HG03064 (cell line): ENCODE results near the gene POLR2E.

ENCODE experiments used
- ATAC-seq: cut with Tn5 transposase; IDR thresholded peaks from one replicate; pipeline ENCODE4 v1.9.1; 2021; ENCODE audit warnings: low read depth; ENCODE audit not compliant: unreplicated experiment

Gene POLR2E

DNA sequence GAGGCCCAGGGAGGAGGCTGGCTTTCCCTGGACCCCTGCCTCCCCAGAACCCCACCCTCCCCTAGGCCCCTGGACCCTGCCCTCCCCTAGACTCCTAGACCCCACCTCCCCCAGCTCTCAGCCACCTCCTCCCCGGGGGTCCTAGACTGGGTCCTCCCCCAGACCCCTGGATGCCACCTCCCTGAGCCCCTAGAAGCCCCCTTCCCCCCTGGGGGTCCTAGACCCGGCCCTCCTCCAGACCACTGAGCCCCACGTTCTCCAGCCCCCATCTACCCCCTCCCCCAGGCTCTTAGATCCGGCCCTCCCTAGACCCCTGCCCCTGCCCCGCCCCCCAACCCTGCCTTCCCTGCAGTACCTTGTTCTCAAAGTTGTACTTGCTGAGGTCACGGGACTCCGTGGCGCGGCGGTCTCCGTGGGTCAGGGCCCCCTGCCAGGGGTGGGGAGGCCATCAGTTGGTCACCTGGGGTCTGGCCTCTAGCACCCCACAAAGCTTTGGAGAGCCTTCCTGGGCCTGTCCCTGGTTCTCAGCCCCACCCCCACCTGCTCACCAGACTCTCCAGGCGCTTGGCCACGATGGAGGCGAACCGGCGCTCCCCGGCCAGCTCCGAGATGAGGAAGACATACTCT, 16.6 kb upstream of the POLR2E start:
- no peak for ATAC-seq

DNA sequence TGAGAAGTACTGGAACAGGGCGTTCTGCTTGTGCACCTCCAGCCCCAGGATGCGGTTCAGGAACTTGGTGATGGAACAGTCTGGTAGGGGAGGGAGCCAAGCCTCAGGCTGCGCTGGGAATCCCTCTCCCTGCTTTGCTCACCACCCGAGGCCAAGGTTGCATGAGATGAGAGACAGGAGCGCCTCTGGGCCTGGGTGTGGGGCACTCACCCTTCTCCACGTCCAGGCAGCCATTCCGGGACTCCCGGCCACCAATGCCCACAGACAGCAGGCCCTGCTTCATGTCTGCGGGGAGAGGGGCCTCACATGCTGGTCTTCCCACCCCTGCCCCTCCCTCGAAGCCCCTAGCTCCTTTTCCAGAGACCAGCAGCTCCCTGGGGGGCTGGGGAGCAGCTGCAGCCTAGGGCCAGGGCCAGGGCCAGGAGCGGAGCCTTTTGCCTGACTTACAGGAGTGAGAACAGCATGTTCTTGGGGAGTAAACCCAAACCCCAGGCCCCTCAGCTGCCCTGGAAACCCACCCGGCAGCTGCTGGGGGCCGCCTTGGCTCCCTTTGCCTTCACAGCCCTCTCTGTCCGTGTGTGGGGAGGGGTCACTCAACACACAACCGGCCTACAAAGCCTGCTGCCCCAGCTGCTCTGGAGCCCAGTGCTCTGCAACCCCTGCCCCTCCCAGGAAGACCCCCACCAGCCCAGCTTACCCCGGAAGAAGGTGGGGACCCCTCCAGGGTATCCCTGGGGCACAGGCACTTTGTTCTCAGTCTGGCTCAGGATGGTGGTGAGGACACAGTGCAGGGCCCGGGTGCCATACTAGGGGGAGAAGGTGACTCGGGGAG, 15.8 kb upstream of the POLR2E start:
- ATAC-seq, result no peak

DNA sequence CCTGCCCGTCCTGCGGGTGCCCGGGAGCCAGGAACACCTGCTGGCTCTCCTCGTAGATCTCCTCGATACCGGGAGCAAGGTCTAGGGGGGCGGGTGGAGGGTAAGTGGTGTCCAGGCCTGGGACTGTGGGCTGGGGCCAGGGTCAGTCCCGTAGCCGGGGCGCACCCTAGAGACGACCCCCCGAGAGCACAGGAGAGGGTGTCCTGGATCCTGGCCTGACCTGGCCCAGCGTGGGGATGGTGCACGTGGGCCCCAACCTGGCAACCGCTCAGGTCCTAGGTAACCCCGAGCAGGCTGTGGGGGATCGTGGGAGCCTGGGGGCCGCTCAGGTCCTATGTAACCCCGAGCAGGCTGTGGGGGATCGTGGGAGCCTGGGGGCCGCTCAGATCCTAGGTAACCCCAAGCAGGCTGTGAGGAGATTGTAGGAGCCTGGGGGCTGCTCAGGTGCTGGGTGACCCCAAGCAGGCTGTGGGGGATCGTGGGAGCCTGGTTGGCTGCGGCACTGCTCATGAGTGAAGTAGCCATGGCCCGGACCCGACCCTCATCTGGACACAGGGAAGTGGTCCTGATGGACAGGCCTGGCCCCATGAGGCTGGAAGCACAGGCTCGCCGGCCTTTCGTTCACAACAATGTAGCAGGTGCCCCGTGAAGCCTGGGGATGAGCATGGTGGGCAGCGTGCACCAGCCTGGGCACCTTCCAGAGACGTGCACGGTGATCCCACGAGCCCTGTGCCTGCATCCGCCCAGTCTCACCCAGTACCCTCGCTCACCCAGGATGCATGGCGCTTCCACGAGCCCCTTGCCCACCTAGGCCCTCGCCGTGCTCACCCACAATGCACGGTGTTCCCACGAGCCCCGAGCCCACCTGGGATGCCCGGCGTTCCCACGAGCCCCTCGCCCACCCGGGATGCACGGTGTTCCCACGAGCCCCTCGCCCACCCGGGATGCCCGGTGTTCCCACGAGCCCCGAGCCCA, 14.8 kb upstream of the POLR2E start:
- ATAC-seq, result no peak

DNA sequence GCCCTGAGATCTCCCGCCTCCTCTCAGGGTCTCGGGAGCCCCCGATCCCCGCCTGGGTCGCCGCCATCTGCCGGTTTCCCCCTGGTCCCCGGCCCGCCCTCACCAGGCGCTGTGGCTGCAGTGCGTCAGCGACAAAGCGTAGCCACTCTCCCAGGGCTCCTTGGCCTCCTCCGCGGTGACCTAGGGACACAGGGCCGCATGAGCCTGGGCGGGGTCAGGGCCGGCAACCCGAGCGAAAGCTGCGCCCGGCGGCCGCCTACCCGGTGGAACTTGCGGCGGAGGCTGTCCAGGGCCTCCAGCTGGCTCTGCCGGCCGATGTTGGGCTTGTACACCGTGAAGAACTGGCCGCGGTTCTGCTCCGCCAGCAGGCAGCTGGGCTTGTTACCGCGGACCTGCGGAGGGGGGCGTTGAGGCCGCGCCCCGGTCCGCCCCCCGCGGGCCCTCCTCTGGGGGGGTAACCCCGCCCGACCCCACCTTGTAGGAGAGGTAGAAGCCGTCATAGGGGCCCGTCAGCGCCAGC, 13.9 kb upstream of the POLR2E start:
- ATAC-seq, result no peak

DNA sequence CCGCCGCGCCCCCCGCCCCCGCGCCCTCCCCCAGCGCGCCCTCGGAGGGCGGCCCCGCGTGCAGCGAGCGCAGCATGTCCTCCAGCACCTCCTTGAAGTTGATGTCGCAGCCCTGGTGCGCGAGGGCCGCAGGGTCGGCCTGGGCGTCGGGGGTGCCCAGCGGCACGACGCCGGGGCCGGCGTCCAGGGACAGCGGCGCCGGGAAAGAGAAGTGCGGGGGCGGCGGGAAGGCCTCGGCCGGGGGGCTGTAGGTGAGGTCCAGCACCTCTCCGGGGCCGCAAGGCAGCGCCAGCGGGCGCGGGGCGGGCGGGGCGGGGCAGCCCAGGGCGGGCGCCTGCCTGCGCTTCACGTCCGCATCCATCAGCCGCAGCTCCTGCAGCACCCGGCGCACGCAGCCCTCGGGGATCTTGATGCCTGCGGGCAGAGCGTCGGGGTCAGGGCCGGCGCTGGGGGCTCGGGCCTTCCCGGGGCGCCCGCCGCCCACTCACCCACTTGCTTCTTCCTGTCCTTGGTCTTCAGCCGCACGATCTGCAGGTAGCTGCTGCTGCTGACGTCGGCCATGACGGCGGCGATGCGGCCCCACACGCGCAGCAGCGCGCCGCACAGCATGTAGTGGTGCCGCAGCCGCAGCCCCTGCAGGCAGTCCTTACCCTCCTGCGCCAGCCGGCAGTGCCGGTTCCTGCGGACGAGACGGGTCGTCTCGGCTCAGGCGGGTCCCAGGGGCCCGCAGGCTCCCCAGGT, 13.3 kb upstream of the POLR2E start:
- ATAC-seq, result no peak

DNA sequence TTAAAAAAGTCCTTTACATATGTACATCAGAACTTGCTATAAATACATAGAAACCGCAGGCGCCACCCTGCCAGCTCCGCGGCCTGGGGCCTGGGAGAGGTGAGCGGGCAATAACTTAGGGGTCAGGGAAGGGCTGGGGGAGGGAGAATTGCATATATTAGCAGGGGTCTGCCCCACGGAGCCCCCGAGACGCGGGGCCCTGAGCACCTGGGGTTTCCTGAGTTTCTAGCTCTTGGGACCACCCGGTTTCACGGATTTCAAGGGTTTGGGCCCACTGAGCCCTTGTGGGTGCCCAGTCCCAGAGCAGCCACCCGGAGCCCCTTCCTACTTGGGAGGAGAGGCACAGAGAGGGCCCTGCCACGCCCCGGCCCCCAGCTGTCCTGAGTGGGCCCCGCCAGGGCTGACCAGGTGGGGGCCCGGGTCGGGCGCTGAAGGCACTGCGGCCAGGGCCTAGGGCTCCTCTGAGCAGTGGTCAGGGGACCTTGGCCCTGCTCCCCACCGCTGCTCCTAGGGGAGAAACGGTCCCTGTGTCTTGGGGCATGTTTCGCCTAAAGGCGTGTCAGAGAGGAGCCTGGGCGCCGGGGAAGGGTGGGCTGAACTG, 12.6 kb upstream of the POLR2E start:
- ATAC-seq, result no peak

DNA sequence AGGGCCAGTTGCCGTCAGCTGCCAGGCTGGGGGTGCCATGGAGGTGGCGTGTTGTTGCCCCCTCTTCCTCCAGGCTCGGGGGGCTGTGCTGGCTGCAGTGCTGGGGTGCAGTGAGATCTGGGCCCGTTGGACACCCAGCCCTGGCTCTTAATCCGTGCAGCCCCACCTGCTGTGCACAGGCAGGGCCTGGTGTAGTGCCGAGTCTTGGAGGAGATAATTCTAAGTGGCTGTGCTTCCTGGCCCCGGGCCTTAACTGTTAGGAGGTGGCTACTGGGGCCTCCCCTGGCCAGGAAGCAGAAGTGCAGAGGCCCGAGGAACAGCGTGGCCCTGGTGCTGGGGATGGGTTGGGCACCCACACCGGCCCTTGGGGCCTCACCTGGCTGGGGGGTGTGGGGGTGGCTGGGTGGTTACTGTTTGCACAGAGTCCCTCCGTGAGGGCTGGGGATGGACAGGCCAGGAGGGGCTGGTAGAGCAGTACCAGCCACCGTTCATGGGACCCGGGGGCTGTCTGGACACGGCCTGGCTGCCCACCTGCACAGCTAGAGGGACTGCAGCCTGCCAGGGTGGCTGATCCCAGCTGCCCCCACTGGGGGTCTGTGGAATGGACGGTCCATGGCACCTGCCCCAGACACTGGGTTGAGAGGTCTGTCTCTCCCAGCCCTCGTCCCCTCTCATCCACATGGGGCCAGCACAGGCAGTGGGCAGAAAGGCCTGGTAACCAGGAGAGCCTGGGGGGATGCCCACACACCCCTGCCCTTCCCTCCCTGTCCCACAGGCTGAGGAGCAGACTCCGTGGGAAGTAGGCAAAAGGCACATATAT, 11.9 kb upstream of the POLR2E start:
- ATAC-seq, result no peak

DNA sequence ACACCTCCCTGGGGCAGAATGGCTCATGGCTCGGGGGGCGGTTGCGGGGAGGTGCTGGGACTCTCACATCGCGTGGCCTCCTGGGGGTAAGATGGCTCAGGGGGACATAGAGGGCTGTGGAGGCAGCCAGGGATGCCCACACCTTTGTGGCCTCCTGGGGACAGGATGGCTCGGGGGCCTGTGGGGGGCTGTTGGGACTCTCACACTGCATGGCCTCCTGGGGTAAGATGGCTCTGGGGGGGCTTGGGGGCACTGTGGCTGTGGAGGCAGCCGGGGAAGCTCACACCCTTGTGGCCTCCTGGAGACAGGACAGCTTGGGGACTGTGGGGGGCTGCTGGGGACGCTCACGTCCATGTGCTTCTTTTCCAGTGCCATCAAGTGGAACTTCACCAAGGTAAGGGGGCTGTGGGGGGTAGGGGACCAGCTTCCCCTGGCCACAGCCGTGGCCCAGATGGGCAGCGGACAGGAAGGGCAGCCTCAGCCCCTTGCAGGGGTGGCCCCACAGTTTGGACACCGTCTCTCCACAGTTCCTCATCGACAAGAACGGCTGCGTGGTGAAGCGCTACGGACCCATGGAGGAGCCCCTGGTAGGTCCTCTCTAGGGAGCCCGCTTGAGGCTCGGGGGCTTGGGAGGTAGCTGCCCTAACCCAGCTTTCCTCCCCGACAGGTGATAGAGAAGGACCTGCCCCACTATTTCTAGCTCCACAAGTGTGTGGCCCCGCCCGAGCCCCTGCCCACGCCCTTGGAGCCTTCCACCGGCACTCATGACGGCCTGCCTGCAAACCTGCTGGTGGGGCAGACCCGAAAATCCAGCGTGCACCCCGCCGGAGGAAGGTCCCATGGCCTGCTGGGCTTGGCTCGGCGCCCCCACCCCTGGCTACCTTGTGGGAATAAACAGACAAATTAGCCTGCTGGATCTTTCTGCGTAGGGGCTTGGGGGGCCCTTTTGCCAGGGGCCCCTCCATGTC, 11.0 kb upstream of the POLR2E start:
- ATAC-seq, result no peak

DNA sequence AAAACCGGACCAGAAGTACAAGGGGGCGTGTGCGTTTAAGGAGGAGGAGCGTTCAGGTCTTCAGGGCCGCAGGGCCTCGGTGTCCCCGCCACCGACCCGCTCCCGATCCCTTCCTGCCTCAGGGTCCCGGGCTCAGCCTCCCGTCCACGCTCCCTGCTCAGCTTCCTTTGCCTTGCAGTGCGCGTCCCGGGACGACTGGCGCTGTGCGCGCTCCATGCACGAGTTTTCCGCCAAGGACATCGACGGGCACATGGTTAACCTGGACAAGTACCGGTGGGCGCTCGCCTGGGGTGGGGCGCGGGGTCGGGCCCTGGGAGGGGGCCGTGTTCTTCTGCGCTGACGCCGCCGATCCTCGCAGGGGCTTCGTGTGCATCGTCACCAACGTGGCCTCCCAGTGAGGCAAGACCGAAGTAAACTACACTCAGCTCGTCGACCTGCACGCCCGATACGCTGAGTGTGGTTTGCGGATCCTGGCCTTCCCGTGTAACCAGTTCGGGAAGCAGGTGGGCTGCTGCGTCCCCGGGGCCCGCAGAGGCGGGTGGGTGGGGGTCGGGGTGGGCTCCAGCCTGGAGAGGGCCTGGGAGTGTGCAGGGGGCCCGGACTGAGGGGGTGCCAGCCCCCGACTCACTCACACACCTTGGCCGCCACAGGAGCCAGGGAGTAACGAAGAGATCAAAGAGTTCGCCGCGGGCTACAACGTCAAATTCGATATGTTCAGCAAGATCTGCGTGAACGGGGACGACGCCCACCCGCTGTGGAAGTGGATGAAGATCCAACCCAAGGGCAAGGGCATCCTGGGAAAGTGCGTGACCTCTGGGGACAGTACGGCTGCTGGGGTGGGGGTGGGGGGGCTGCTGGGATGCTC, 10.1 kb upstream of the POLR2E start:
- no peak for ATAC-seq

DNA sequence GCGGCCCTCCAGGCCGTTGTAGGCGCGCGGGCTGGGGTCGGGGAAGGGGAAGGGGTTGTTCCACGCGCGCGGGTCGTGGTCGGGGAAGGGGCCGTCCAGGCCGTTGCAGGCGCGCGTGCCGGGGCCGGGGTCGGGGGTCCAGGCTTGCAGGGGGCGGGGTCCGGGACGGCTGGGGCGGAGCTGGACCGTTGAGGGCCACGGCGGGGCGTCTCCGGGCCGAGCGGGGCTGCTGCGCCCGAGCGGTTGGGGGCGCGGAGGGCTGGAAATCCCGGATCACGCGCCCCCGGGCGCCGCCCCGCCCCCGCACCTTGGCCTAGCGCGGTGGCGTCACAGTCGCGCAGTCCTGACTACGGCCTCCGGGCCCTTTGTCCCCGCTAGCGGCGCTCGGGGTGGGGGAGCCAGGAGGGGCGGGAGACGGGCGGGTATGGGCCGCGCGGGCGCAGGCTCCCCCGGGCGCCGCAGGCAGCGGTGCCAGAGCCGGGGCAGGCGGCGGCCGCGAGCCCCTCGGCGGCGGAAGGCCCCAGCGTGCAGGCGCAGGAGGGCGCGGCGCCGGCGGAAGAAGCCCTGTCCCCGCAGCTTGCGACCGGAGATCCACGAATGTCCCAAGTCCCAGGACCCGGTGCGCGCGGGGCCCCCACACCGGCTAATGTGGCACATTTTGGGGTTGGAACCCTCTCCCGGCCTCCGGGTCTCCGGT, 9.3 kb upstream of the POLR2E start:
- peak; percentile 37 for ATAC-seq

DNA sequence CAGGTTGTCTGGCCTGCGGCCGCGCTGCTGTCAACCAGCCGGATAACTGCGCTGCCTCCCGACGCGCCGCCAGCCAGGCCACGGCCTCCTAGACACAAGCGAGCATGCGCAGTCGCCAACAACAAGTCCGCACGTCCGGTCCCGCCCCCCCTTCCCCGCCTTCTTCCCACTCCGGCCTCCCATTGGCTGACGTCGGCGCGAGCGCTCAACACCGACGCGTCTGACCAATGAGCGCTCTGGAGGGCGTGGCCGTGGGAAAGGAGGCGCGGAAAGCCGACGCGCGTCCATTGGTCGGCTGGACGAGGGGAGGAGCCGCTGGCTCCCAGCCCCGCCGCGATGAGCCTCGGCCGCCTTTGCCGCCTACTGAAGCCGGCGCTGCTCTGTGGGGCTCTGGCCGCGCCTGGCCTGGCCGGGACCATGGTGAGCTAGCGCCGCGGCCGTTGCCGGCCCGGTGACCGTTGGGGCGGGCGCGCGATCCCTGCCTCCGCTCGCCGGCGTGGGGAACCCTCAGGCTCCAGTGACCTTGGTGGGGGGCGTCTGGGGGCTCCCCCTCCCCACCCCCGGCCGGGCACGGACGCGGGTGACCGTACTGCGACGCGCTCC, 8.6 kb upstream of the POLR2E start, which contains the start of gene GPX4:
Gene GPX4 (plus strand): TSS at position 287 of the 603 bp plus-strand sequence. CDS start 50 bp downstream, at position 337.
- ATAC-seq, result peak; percentile 42

DNA sequence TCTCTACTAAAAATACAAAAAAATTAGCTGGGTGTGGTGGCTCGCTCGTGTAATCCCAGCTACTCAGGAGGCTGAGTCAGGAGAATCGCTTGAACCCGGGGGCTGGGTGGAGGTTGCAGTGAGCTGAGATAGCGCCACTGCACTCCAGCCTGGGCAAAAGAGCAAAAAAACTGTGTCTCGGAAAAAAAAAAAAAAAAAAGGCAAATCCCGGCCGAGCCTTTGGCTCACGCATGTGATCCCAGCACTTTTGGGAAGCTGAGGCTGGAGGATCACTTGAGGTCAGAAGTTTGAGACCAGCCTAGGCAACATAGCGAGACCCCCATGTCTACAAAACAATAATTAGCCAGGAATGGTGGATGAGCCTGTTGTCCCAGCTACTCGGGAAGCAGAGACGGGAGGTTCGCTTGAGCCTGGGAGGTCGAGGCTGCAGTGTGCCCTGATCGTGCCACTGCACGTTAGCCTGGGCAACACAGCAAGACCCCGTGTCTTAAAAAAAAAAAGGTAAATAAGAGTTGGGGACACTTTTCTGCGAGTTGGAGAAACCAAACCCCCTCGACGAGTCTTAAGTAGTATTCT, 8.0 kb upstream of the POLR2E start:
- no peak for ATAC-seq

DNA sequence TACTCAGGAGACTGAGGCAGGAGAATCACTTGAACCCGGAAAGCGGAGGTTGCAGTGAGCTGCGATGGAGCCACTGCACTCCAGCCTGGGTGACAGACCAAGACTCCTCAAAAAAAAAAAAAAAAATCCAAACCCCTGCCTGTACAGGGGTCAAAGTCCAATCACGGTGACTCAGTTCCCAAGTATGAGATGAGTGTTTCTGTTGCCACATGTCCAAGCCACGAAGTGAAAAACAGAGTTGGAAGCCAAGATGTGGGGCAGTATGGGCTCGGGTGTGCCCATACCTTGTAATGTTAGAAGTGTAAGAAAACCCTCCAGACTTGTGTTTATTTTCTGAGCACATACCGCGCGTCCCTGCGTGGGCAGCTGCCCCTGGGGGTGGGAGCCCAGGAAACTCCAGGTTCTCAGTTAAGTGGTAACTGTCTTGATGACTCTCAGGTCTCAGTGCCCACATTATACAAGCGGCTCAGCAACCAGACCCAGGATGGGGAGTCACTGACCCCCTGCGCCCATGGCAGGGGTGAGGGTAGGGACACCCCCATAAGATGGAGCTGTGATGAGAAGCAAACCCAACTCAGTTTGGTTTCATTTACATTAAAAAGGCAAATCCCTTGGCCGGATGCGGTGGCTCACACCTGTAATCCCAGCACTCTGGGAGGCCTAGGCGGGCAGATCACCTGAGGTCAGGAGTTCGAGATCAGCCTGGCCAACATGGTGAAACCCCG, 7.4 kb upstream of the POLR2E start:
- no peak for ATAC-seq

DNA sequence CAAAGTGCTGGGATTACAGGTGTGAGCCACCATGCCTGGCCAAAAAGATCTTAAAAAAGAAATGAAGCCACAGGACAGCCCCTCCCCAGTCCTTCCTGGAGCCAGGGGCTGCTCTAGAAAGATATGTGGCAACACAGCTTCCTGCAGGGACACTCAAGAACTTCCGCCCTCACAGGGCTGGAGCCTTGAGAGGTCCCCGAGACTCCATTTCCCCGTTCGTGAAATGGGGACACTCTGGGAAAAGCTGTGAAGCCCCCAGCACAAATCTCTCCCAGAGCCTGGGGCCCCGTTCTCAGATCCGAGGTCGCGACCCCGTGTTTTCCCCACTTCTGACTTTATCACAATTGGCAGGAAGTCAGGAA, 6.1 kb upstream of the POLR2E start:
- no peak for ATAC-seq
